DOHH2 (cell line): Measurements from ENCODE around the gene MARCHF3.
"Not testable (repeated sequence)": the region's sequence is repeated elsewhere in the genome, so short reads cannot be mapped to it uniquely, and the experiment has no call there.

ENCODE experiments used
- H3F3A ChIP-seq: fragments of 200-600 bp; sonication (generic), shearing (Covaris generic); 2 replicates; pipeline ENCODE4 v1.6.0; 2016; ENCODE audit warnings: antibody characterized with exemption, mild to moderate bottlenecking; ENCODE audit not compliant: control insufficient read depth, insufficient read depth
- H3K27ac ChIP-seq: fragments of 200-600 bp; sonication (generic); 2 replicates; pipeline ENCODE4 v1.5.1; 2014; ENCODE audit warnings: low read depth, mild to moderate bottlenecking, low read length, moderate library complexity
- H3K27me3 ChIP-seq: fragments of 200-600 bp; sonication (generic); 2 replicates; pipeline ENCODE4 v1.6.1; 2014; ENCODE audit warnings: mild to moderate bottlenecking, low read length, mixed read lengths; ENCODE audit not compliant: control insufficient read depth
- H3K36me3 ChIP-seq: fragments of 200-600 bp; sonication (generic); 2 replicates; pipeline ENCODE4 v1.6.1; 2014; ENCODE audit warnings: mild to moderate bottlenecking, low read length, moderate library complexity, mixed read lengths; ENCODE audit not compliant: control insufficient read depth
- H3K4me1 ChIP-seq: fragments of 200-600 bp; sonication (generic); 2 replicates; pipeline ENCODE4 v1.6.1; 2014; ENCODE audit warnings: mild to moderate bottlenecking, low read length, mixed read lengths; ENCODE audit not compliant: control insufficient read depth
- H3K4me2 ChIP-seq: fragments of 200-600 bp; sonication (generic); 2 replicates; pipeline ENCODE4 v1.6.0; 2014; ENCODE audit warnings: mild to moderate bottlenecking, low read length, moderate library complexity
- H3K4me3 ChIP-seq: fragments of 200-600 bp; sonication (generic); 2 replicates; pipeline ENCODE4 v1.5.1; 2014; ENCODE audit warnings: mild to moderate bottlenecking, low read length, mixed read lengths
- H3K79me2 ChIP-seq: fragments of 200-600 bp; sonication (generic); 2 replicates; pipeline ENCODE4 v1.6.1; 2014; ENCODE audit warnings: mild to moderate bottlenecking, low read length, mixed read lengths; ENCODE audit not compliant: control insufficient read depth
- H3K9me2 ChIP-seq: fragments of 200-600 bp; sonication (generic); replicated peaks from 2 replicates; pipeline ENCODE4 v1.6.1; 2014; ENCODE audit warnings: mild to moderate bottlenecking, low read length, mixed read lengths; ENCODE audit not compliant: control insufficient read depth
- H3K9me3 ChIP-seq: fragments of 200-600 bp; sonication (generic); 2 replicates; pipeline ENCODE4 v1.6.1; 2014; ENCODE audit warnings: antibody characterized with exemption, low read length, mixed read lengths; ENCODE audit not compliant: control insufficient read depth, insufficient read depth
- H4K20me1 ChIP-seq: fragments of 200-600 bp; sonication (generic); 2 replicates; pipeline ENCODE4 v1.6.0; 2014; ENCODE audit warnings: low read depth, mild to moderate bottlenecking, antibody characterized with exemption, low read length, moderate library complexity; ENCODE audit not compliant: control insufficient read depth, insufficient read depth
- CTCF ChIP-seq: fragments of 200-600 bp; sonication (generic); IDR thresholded peaks from one replicate; pipeline ENCODE4 v1.5.1; 2014; ENCODE audit warnings: antibody characterized with exemption, mild to moderate bottlenecking, low read depth, low read length; ENCODE audit not compliant: poor library complexity, severe bottlenecking
- EZH2phosphoT487 ChIP-seq: fragments of 200-600 bp; sonication (generic); IDR thresholded peaks from 2 replicates; pipeline ENCODE4 v1.6.1; 2017; ENCODE audit warnings: borderline replicate concordance, mild to moderate bottlenecking, antibody characterized with exemption, low read length, moderate library complexity, mixed read lengths

Gene MARCHF3

DNA sequence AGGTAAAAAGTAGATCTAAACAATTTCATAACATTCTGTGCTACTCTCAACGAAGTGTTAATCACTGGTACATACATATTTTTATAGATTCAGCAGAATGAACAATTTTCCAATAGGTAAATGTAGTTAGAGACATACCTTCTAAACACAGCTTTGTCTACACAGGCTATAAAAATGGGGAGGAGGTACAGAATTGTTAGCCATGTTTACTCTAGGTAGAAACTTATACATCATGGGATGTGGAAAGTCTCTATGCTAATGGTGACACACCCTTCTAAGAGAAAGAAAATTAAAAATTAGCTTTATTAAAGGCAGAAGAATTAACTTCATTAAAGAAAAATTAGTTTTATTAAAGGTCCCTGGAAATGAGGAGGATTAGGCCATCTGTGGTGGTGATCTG is 31.2 kb upstream of the MARCHF3 start:
- H3K27me3 ChIP-seq: no peaks in the 10 kb centered on the region
- H3K4me2 ChIP-seq: no peak overlapping the region
- H3F3A ChIP-seq: no peaks in the 10 kb centered on the region
- no peak overlapping the region for H3K27ac ChIP-seq
- no peak overlapping the region for H3K4me3 ChIP-seq
- H4K20me1 ChIP-seq: no peaks in the 10 kb centered on the region
- H3K79me2 ChIP-seq: no peaks in the 10 kb centered on the region
- H3K4me1 ChIP-seq: no peaks in the 10 kb centered on the region
- H3K36me3 ChIP-seq: peaks cover 9% of the 10 kb centered on the region
- no peaks in the 10 kb centered on the region for H3K9me2 ChIP-seq
- no peak for TF ChIP-seq EZH2phosphoT487
- H3K9me3 ChIP-seq: no peaks in the 10 kb centered on the region

- Histone ChIP-seq H3K27me3 (no peaks in the 10 kb centered on the region), H3K4me1 (no peaks in the 10 kb centered on the region), H3K79me2 (no peaks in the 10 kb centered on the region), H3F3A (no peaks in the 10 kb centered on the region), H3K4me3 (no peak overlapping the region), H4K20me1 (no peaks in the 10 kb centered on the region), H3K36me3 (peaks cover 18% of the 10 kb centered on the region), H3K4me2 (no peak overlapping the region), H3K27ac (no peak overlapping the region), H3K9me3 (peaks cover 4% of the 10 kb centered on the region; the same call in 1 of the 2 replicates), H3K9me2 (no peaks in the 10 kb centered on the region)
- TF ChIP-seq CTCF: no peak
- TF ChIP-seq EZH2phosphoT487: no peak
Measured at GRCh38 chr5:127060470-127060985, 30.2 kb upstream of the MARCHF3 start.

DNA sequence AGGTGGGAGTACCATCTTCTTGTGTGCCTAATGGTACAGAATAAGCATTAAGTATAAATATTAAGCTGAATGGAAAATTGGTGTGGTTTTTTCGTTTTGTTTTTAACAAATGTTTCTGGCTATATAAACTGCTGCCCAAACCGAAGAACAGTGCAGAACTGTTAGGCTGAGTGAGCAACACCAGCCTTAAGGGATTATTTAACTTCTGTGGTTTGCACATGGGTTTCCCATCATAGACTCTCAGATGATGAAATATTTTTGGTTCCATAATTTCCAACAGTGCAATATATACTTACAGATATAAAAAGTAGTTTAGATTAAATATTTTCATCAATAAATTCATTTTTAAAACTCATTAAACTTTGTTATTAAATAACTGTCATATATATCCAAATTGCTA is 26.5 kb upstream of the MARCHF3 start:
- Histone ChIP-seq H3K27ac (no peak overlapping the region), H3K9me2 (no peaks in the 10 kb centered on the region), H3K4me2 (no peak overlapping the region), H3K79me2 (no peaks in the 10 kb centered on the region), H4K20me1 (no peaks in the 10 kb centered on the region), H3K4me1 (no peaks in the 10 kb centered on the region), H3K9me3 (peaks cover 4% of the 10 kb centered on the region; the same call in 1 of the 2 replicates), H3K4me3 (no peak overlapping the region), H3K27me3 (no peaks in the 10 kb centered on the region), H3F3A (no peaks in the 10 kb centered on the region), H3K36me3 (peaks cover 12% of the 10 kb centered on the region)
- TF ChIP-seq CTCF (no peak), EZH2phosphoT487 (no peak)

- no peak for TF ChIP-seq CTCF
- TF ChIP-seq EZH2phosphoT487: no peak
- Histone ChIP-seq H3K9me3 (peaks cover 4% of the 10 kb centered on the region; the same call in 1 of the 2 replicates), H3K79me2 (no peaks in the 10 kb centered on the region), H4K20me1 (no peaks in the 10 kb centered on the region), H3K27ac (no peak overlapping the region), H3K4me3 (no peak overlapping the region), H3K4me1 (no peaks in the 10 kb centered on the region), H3K9me2 (no peaks in the 10 kb centered on the region), H3F3A (no peaks in the 10 kb centered on the region), H3K4me2 (no peak overlapping the region), H3K36me3 (peaks cover 12% of the 10 kb centered on the region), H3K27me3 (no peaks in the 10 kb centered on the region)
Measured at GRCh38 chr5:127055880-127056653, 25.7 kb upstream of the MARCHF3 start.

DNA sequence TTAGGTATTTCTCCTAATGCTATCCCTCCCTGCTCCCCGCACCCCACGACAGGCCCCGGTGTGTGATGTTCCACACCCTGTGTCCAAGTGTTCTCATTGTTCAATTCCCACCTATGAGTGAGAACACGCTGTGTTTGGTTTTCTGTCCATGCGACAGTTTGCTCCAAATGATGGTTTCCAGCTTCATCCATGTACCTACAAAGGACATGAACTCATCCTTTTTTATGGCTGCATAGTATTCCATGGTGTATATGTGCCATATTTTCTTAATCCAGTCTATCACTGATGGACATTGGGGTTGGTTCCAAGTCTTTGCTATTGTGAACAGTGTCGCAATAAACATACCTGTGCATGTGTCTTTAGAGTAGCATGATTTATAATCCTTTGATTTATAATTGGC is 23.2 kb upstream of the MARCHF3 start:
- H3K9me3 ChIP-seq, H3K79me2 ChIP-seq, H3K27me3 ChIP-seq, H3K4me3 ChIP-seq, H3K4me2 ChIP-seq, H4K20me1 ChIP-seq, H3K9me2 ChIP-seq, H3F3A ChIP-seq, H3K27ac ChIP-seq, H3K4me1 ChIP-seq: not testable (repeated sequence)
- peaks cover 12% of the 10 kb centered on the region for H3K36me3 ChIP-seq
